ENCODE data around the gene ANKRD9. TPM values are rescaled to one million over a fixed set of nuclear protein-coding genes. Genes with fewer than 3 reads are reported as not detected.

Gene ANKRD9
- total RNA-seq, 1 donor from 2014 or later, result 9.4 TPM

DNA sequence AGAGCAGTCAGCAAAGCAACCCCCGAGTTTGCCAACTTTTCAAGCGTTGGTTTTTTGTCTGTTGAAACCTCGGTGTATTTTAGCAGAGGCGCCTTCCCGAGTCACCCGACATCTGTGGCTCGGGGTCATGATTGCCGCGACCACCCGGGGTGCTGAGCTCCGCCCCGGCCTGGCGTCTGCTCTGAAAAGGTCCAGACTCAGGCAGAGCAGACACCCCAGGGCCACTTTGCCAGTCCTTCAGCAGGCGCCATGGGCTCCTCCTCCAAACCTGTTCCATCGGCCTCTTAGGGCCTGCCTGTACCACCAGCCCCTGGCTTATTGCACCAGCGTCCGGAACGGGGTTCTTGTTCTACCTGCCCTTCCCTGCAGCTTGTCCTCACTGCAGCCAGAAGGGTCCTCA is 19.1 kb downstream of the ANKRD9 start:
- no peak overlapping the region for H3K27ac ChIP-seq (ENCODE audit: low read depth, low read length)
- no peaks in the 10 kb centered on the region for H3K9me3 ChIP-seq (ENCODE audit: control insufficient read depth in 3 of 3, low read length in 3 of 3)
- no peak overlapping the region for H3K4me3 ChIP-seq (ENCODE audit: low read length in 3 of 3)
- H3K9ac ChIP-seq (ENCODE audit: low read depth in 1 of 3, low read length in 3 of 3), result no peak overlapping the region
- H3K27me3 ChIP-seq (ENCODE audit: control insufficient read depth in 3 of 3, insufficient read depth in 3 of 3, low read length in 3 of 3), result no peaks in the 10 kb centered on the region
- peaks cover 14 to 26% (median 22%) of the 10 kb centered on the region in 3 donors for H3K4me1 ChIP-seq (ENCODE audit: control insufficient read depth in 3 of 3, insufficient read depth in 3 of 3, low read length in 3 of 3)
- no peaks in the 10 kb centered on the region for H3K36me3 ChIP-seq (ENCODE audit: control insufficient read depth in 3 of 3, insufficient read depth in 3 of 3, low read length in 3 of 3)

- H3K27me3 ChIP-seq (ENCODE audit: control insufficient read depth in 3 of 3, insufficient read depth in 3 of 3, low read length in 3 of 3), result no peaks in the 10 kb centered on the region
- peak overlapping the region in 1 of 3 donors; percentile 8 for H3K9ac ChIP-seq (ENCODE audit: low read depth in 1 of 3, low read length in 3 of 3)
- H3K9me3 ChIP-seq (ENCODE audit: control insufficient read depth in 3 of 3, low read length in 3 of 3), result no peaks in the 10 kb centered on the region
- H3K4me3 ChIP-seq (ENCODE audit: low read length in 3 of 3), result no peak overlapping the region
- H3K4me1 ChIP-seq (ENCODE audit: control insufficient read depth in 3 of 3, insufficient read depth in 3 of 3, low read length in 3 of 3), result peaks cover 17 to 32% (median 28%) of the 10 kb centered on the region in 3 donors
- H3K27ac ChIP-seq (ENCODE audit: low read depth, low read length), result no peak overlapping the region
- no peaks in the 10 kb centered on the region for H3K36me3 ChIP-seq (ENCODE audit: control insufficient read depth in 3 of 3, insufficient read depth in 3 of 3, low read length in 3 of 3)
Observed at GRCh38 chr14:102487204-102487577, 22.4 kb downstream of the ANKRD9 start.

DNA sequence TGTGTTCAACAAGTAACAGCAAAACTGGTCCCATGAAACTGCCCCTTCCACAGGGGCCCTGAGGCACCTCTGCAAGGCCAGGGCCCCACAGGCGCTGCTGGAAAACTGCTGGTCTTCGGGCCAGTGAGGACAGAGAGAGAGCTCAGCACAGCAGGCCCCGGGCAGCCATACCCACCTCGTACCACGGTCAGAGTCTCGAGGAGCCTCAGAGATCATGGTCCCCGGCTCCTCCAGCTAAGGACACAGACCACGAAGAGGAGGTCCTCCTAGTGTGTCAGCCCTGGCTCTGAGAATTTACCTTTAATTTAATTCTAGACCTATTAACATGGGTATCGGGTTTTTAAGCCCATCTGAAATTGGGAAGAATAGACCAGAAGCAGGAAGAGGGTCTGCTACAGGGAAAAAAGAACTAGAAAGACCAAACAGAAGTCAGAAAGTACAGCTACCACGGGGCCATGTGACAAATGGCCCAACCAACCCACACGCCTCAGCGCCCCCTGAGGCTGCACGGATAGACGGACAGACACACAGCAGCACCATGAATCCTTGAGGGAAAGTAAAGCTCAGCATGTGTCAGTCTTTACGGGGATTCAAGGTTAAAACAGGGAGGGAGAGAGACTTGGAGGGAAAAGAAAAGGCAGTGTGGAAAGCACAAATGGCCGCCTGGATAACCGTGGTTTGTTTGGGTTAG is 22.9 kb downstream of the ANKRD9 start:
- Histone ChIP-seq H3K36me3 (ENCODE audit: control insufficient read depth in 3 of 3, insufficient read depth in 3 of 3, low read length in 3 of 3) (no peaks in the 10 kb centered on the region), H3K4me3 (ENCODE audit: low read length in 3 of 3) (no peak overlapping the region), H3K9ac (ENCODE audit: low read depth in 1 of 3, low read length in 3 of 3) (peak overlapping the region in 1 of 3 donors; percentile 70), H3K27ac (ENCODE audit: low read depth, low read length) (no peak overlapping the region), H3K9me3 (ENCODE audit: control insufficient read depth in 3 of 3, low read length in 3 of 3) (no peaks in the 10 kb centered on the region), H3K4me1 (ENCODE audit: control insufficient read depth in 3 of 3, insufficient read depth in 3 of 3, low read length in 3 of 3) (peaks cover 17 to 29% (median 25%) of the 10 kb centered on the region in 3 donors), H3K27me3 (ENCODE audit: control insufficient read depth in 3 of 3, insufficient read depth in 3 of 3, low read length in 3 of 3) (no peaks in the 10 kb centered on the region)

GRCh38 chr14:102485693-102486512 is 23.7 kb downstream of the ANKRD9 start:
- peak overlapping the region in 2 of 3 donors; percentile 57 to 70 for H3K9ac ChIP-seq (ENCODE audit: low read depth in 1 of 3, low read length in 3 of 3)
- H3K27ac ChIP-seq (ENCODE audit: low read depth, low read length), result no peak overlapping the region
- H3K4me3 ChIP-seq (ENCODE audit: low read length in 3 of 3), result peak overlapping the region in 1 of 3 donors; percentile 2
- no peaks in the 10 kb centered on the region for H3K9me3 ChIP-seq (ENCODE audit: control insufficient read depth in 3 of 3, low read length in 3 of 3)
- H3K36me3 ChIP-seq (ENCODE audit: control insufficient read depth in 3 of 3, insufficient read depth in 3 of 3, low read length in 3 of 3), result no peaks in the 10 kb centered on the region
- H3K4me1 ChIP-seq (ENCODE audit: control insufficient read depth in 3 of 3, insufficient read depth in 3 of 3, low read length in 3 of 3), result peaks cover 17 to 25% (median 20%) of the 10 kb centered on the region in 3 donors
- no peaks in the 10 kb centered on the region for H3K27me3 ChIP-seq (ENCODE audit: control insufficient read depth in 3 of 3, insufficient read depth in 3 of 3, low read length in 3 of 3)

GRCh38 chr14:102484316-102484715 is 25.3 kb downstream of the ANKRD9 start:
- no peak overlapping the region for H3K4me3 ChIP-seq (ENCODE audit: low read length in 3 of 3)

GRCh38 chr14:102481791-102482238 is 27.8 kb downstream of the ANKRD9 start:
- H3K4me3 ChIP-seq (ENCODE audit: low read length in 3 of 3), result no peak overlapping the region
- no peak overlapping the region for H3K27ac ChIP-seq (ENCODE audit: low read depth, low read length)
- H3K36me3 ChIP-seq (ENCODE audit: control insufficient read depth in 3 of 3, insufficient read depth in 3 of 3, low read length in 3 of 3), result no peaks in the 10 kb centered on the region
- H3K27me3 ChIP-seq (ENCODE audit: control insufficient read depth in 3 of 3, insufficient read depth in 3 of 3, low read length in 3 of 3), result no peaks in the 10 kb centered on the region
- H3K9ac ChIP-seq (ENCODE audit: low read depth in 1 of 3, low read length in 3 of 3), result no peak overlapping the region
- H3K4me1 ChIP-seq (ENCODE audit: control insufficient read depth in 3 of 3, insufficient read depth in 3 of 3, low read length in 3 of 3), result peaks cover 26 to 32% (median 26%) of the 10 kb centered on the region in 3 donors
- H3K9me3 ChIP-seq (ENCODE audit: control insufficient read depth in 3 of 3, low read length in 3 of 3), result no peaks in the 10 kb centered on the region

More at GRCh38 chr14:102484316-102484715, 25.3 kb downstream of the ANKRD9 start:
- Histone ChIP-seq H3K27me3 (ENCODE audit: control insufficient read depth in 3 of 3, insufficient read depth in 3 of 3, low read length in 3 of 3) (no peaks in the 10 kb centered on the region), H3K9me3 (ENCODE audit: control insufficient read depth in 3 of 3, low read length in 3 of 3) (no peaks in the 10 kb centered on the region), H3K4me1 (ENCODE audit: control insufficient read depth in 3 of 3, insufficient read depth in 3 of 3, low read length in 3 of 3) (peaks cover 23 to 31% (median 24%) of the 10 kb centered on the region in 3 donors), H3K9ac (ENCODE audit: low read depth in 1 of 3, low read length in 3 of 3) (no peak overlapping the region), H3K36me3 (ENCODE audit: control insufficient read depth in 3 of 3, insufficient read depth in 3 of 3, low read length in 3 of 3) (no peaks in the 10 kb centered on the region), H3K27ac (ENCODE audit: low read depth, low read length) (no peak overlapping the region)

GRCh38 chr14:102481371-102481770 is 28.2 kb downstream of the ANKRD9 start:
- Histone ChIP-seq H3K27me3 (ENCODE audit: control insufficient read depth in 3 of 3, insufficient read depth in 3 of 3, low read length in 3 of 3) (no peaks in the 10 kb centered on the region), H3K4me3 (ENCODE audit: low read length in 3 of 3) (no peak overlapping the region), H3K9ac (ENCODE audit: low read depth in 1 of 3, low read length in 3 of 3) (no peak overlapping the region), H3K27ac (ENCODE audit: low read depth, low read length) (no peak overlapping the region), H3K4me1 (ENCODE audit: control insufficient read depth in 3 of 3, insufficient read depth in 3 of 3, low read length in 3 of 3) (peaks cover 21 to 30% (median 22%) of the 10 kb centered on the region in 3 donors), H3K9me3 (ENCODE audit: control insufficient read depth in 3 of 3, low read length in 3 of 3) (no peaks in the 10 kb centered on the region), H3K36me3 (ENCODE audit: control insufficient read depth in 3 of 3, insufficient read depth in 3 of 3, low read length in 3 of 3) (no peaks in the 10 kb centered on the region)

DNA sequence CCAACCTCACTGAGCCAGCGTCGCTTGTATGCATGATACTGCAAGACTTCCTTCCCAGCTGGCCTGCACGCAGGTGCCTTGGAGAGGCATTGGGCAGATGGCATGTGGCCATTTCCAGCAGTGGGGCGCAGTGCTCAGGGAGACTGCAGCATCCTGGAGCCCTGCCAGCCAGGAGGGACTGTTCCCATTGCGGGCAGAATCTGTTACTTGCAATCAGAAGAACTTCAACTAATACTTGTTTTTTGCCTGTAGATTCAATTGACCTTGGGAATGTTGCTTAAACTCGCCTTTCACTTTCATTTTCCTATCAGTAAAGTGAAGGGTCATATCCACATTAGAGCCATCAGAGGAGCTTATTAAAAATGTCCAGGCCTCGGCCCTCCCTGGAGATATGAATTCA is 29.8 kb downstream of the ANKRD9 start:
- peak overlapping the region; percentile 15 for H3K27ac ChIP-seq (ENCODE audit: low read depth, low read length)
- H3K9me3 ChIP-seq (ENCODE audit: control insufficient read depth in 3 of 3, low read length in 3 of 3), result no peaks in the 10 kb centered on the region
- H3K36me3 ChIP-seq (ENCODE audit: control insufficient read depth in 3 of 3, insufficient read depth in 3 of 3, low read length in 3 of 3), result no peaks in the 10 kb centered on the region
- H3K9ac ChIP-seq (ENCODE audit: low read depth in 1 of 3, low read length in 3 of 3), result peak overlapping the region in 2 of 3 donors; percentile 3 to 54
- peaks cover 20 to 24% (median 20%) of the 10 kb centered on the region in 3 donors for H3K4me1 ChIP-seq (ENCODE audit: control insufficient read depth in 3 of 3, insufficient read depth in 3 of 3, low read length in 3 of 3)
- peak overlapping the region; percentile 11 to 58 (median 54) for H3K4me3 ChIP-seq (ENCODE audit: low read length in 3 of 3)
- no peaks in the 10 kb centered on the region for H3K27me3 ChIP-seq (ENCODE audit: control insufficient read depth in 3 of 3, insufficient read depth in 3 of 3, low read length in 3 of 3)

DNA sequence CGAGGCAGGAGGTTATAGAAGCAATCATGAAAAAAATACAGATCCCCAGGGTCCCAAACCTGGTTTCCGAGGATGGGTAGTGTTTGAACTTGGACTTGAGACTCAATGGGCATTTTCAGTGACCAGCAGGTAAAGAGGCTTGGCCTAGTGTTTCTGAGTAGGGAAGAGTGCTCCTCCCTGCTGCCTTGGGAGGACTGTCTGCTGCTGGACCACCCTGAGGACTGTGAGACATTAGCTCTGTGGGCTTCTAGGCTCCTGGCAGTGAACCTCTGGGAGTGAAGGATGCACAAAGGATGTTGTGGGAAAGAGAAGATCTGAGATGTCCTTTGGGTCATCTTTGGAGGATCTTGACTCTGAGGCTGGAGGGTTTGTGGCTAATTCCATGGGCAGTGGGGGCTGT is 30.5 kb downstream of the ANKRD9 start:
- Histone ChIP-seq H3K9ac (ENCODE audit: low read depth in 1 of 3, low read length in 3 of 3) (no peak overlapping the region), H3K36me3 (ENCODE audit: control insufficient read depth in 3 of 3, insufficient read depth in 3 of 3, low read length in 3 of 3) (no peaks in the 10 kb centered on the region), H3K4me1 (ENCODE audit: control insufficient read depth in 3 of 3, insufficient read depth in 3 of 3, low read length in 3 of 3) (peaks cover 22 to 25% (median 24%) of the 10 kb centered on the region in 3 donors), H3K4me3 (ENCODE audit: low read length in 3 of 3) (no peak overlapping the region), H3K9me3 (ENCODE audit: control insufficient read depth in 3 of 3, low read length in 3 of 3) (no peaks in the 10 kb centered on the region), H3K27ac (ENCODE audit: low read depth, low read length) (peak overlapping the region; percentile 15), H3K27me3 (ENCODE audit: control insufficient read depth in 3 of 3, insufficient read depth in 3 of 3, low read length in 3 of 3) (no peaks in the 10 kb centered on the region)

DNA sequence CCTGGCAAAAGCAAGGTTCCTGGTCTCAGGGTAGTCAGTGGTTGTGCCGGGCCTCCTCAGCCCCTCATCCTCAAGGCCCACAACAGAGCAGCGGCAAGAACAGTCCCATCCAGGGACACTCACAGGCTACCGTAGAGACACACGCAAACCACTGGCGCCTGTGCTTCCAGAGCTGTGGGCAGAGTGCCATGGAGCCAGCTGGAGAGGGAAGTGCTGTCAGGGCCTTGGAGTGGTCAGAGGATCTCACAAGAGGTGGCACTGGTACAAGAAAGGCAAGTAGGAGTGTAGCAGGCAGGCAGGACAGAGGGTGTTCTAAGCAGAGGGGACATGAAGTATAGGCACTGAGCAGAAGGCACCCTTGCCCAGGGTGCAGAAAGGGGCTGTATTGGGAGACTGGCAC is 34.6 kb downstream of the ANKRD9 start:
- H3K9ac ChIP-seq (ENCODE audit: low read depth in 1 of 3, low read length in 3 of 3), result peak overlapping the region; percentile 34 to 85 (median 63)
- no peaks in the 10 kb centered on the region for H3K9me3 ChIP-seq (ENCODE audit: control insufficient read depth in 3 of 3, low read length in 3 of 3)
- H3K27ac ChIP-seq (ENCODE audit: low read depth, low read length), result peak overlapping the region; percentile 60
- H3K36me3 ChIP-seq (ENCODE audit: control insufficient read depth in 3 of 3, insufficient read depth in 3 of 3, low read length in 3 of 3), result peaks cover 0 to 4% (median 0%) of the 10 kb centered on the region in 3 donors
- no peaks in the 10 kb centered on the region for H3K27me3 ChIP-seq (ENCODE audit: control insufficient read depth in 3 of 3, insufficient read depth in 3 of 3, low read length in 3 of 3)
- peaks cover 34 to 40% (median 36%) of the 10 kb centered on the region in 3 donors for H3K4me1 ChIP-seq (ENCODE audit: control insufficient read depth in 3 of 3, insufficient read depth in 3 of 3, low read length in 3 of 3)
- peak overlapping the region; percentile 38 to 77 (median 44) for H3K4me3 ChIP-seq (ENCODE audit: low read length in 3 of 3)
